H9 (cell line): ENCODE results near the gene HSP90B1. TPM values are rescaled to one million over a fixed set of nuclear protein-coding genes. Genes with fewer than 3 reads are reported as not detected.

Experiments used
- DNase-seq: peaks from one replicate; pipeline ENCODE4 v3.0.0-alpha.2; 2017
- H2AFZ ChIP-seq: one replicate; pipeline ENCODE4 v1.6.1; 2013; ENCODE audit warnings: mild to moderate bottlenecking, low read length, control low read depth, moderate library complexity
- H2AK5ac ChIP-seq: 2 replicates; pipeline ENCODE4 v1.6.1; 2013; ENCODE audit warnings: low read length, control low read depth, mixed read lengths; ENCODE audit not compliant: insufficient read length
- H2BK120ac ChIP-seq: one replicate; pipeline ENCODE4 v1.6.1; 2013; ENCODE audit warnings: low read depth, mild to moderate bottlenecking, low read length, control low read depth, inconsistent platforms; ENCODE audit not compliant: poor library complexity, severe bottlenecking
- H2BK12ac ChIP-seq: 2 replicates; pipeline ENCODE4 v1.6.1; 2013; ENCODE audit warnings: low read length, control low read depth, mixed read lengths, low read depth; ENCODE audit not compliant: insufficient read length
- H2BK15ac ChIP-seq: 2 replicates; pipeline ENCODE4 v1.6.1; 2013; ENCODE audit warnings: low read depth, low read length, control low read depth
- H2BK20ac ChIP-seq: one replicate; pipeline ENCODE4 v1.6.1; 2013; ENCODE audit warnings: low read depth, mild to moderate bottlenecking, low read length, control low read depth, inconsistent platforms; ENCODE audit not compliant: poor library complexity, severe bottlenecking
- H2BK5ac ChIP-seq: 2 replicates; pipeline ENCODE4 v1.6.1; 2013; ENCODE audit warnings: low read length, control low read depth, mixed read lengths; ENCODE audit not compliant: insufficient read length
- H3K14ac ChIP-seq: 2 replicates; pipeline ENCODE4 v1.6.1; 2013; ENCODE audit warnings: low read length, control low read depth; ENCODE audit not compliant: insufficient read depth
- H3K18ac ChIP-seq: 2 replicates; pipeline ENCODE4 v1.6.1; 2013; ENCODE audit warnings: low read depth, mild to moderate bottlenecking, mixed read lengths, low read length, control low read depth; ENCODE audit not compliant: insufficient read length
- H3K23ac ChIP-seq: 2 replicates; pipeline ENCODE4 v1.6.1; 2013; ENCODE audit warnings: low read length, control low read depth, mixed read lengths, low read depth; ENCODE audit not compliant: insufficient read length
- H3K23me2 ChIP-seq: 2 replicates; pipeline ENCODE4 v1.6.1; 2013; ENCODE audit warnings: low read depth, mild to moderate bottlenecking, mixed read lengths, low read length, control low read depth; ENCODE audit not compliant: insufficient read length, poor library complexity, severe bottlenecking
- H3K27ac ChIP-seq: 2 replicates; pipeline ENCODE4 v1.5.1; 2013; ENCODE audit warnings: low read length, control low read depth, mixed read lengths, low read depth; ENCODE audit not compliant: insufficient read length
- H3K27me3 ChIP-seq: 2 replicates; pipeline ENCODE4 v1.6.1; 2013; ENCODE audit warnings: low read length, control low read depth, inconsistent platforms; ENCODE audit not compliant: insufficient read depth
- H3K4ac ChIP-seq: 2 replicates; pipeline ENCODE4 v1.6.1; 2013; ENCODE audit warnings: low read depth, mild to moderate bottlenecking, control low read depth, inconsistent platforms, low read length, moderate library complexity
- H3K4me1 ChIP-seq: 2 replicates; pipeline ENCODE4 v1.6.1; 2013; ENCODE audit warnings: low read length, control low read depth, inconsistent platforms; ENCODE audit not compliant: insufficient read depth
- H3K4me2 ChIP-seq: 2 replicates; pipeline ENCODE4 v1.6.1; 2013; ENCODE audit warnings: low read length, control low read depth, mixed read lengths; ENCODE audit not compliant: insufficient read length, insufficient read depth
- H3K56ac ChIP-seq: 2 replicates; pipeline ENCODE4 v1.6.1; 2013; ENCODE audit warnings: low read depth, mild to moderate bottlenecking, mixed read lengths, low read length, control low read depth; ENCODE audit not compliant: insufficient read length
- H3K79me1 ChIP-seq: 2 replicates; pipeline ENCODE4 v1.6.1; 2013; ENCODE audit warnings: low read depth, mild to moderate bottlenecking, moderate library complexity, low read length, control low read depth, inconsistent platforms; ENCODE audit not compliant: insufficient read depth, poor library complexity, severe bottlenecking
- H3K79me2 ChIP-seq: 2 replicates; pipeline ENCODE4 v1.6.1; 2013; ENCODE audit warnings: low read length, control low read depth, inconsistent platforms; ENCODE audit not compliant: insufficient read depth
- H3K9ac ChIP-seq: 2 replicates; pipeline ENCODE4 v1.6.1; 2013; ENCODE audit warnings: low read length, control low read depth, mixed read lengths; ENCODE audit not compliant: insufficient read length; ENCODE audit errors: extremely low read depth
- H3K9me3 ChIP-seq: one replicate; pipeline ENCODE4 v1.6.1; 2013; ENCODE audit warnings: low read depth, low read length, inconsistent platforms; ENCODE audit not compliant: control insufficient read depth
- H3T11ph ChIP-seq: one replicate; pipeline ENCODE4 v1.6.1; 2013; ENCODE audit warnings: mild to moderate bottlenecking, low read length, control low read depth, inconsistent platforms
- H4K20me1 ChIP-seq: one replicate; pipeline ENCODE4 v1.6.1; 2013; ENCODE audit not compliant: control insufficient read depth, insufficient read length, insufficient read depth
- H4K5ac ChIP-seq: 2 replicates; pipeline ENCODE4 v1.6.1; 2013; ENCODE audit warnings: low read depth, mild to moderate bottlenecking, mixed read lengths, low read length, control low read depth; ENCODE audit not compliant: insufficient read length
- H4K8ac ChIP-seq: replicated peaks from 2 replicates; pipeline ENCODE4 v1.6.1; 2013; ENCODE audit warnings: low read length, control low read depth, mixed read lengths, low read depth; ENCODE audit not compliant: insufficient read length
- H4K91ac ChIP-seq: 2 replicates; pipeline ENCODE4 v1.6.1; 2013; ENCODE audit warnings: low read depth, mild to moderate bottlenecking, moderate library complexity, mixed read lengths, low read length, control low read depth; ENCODE audit not compliant: insufficient read length
- H3K27ac Mint-ChIP-seq, 3 experiments: 2 replicates in 2 of 3; 3 replicates in 1 of 3; pipeline ENCODE4 v1.8.0; 2020 to 2021; ENCODE audit warnings: mixed read lengths in 3 of 3, mild to moderate bottlenecking in 1 of 3, moderate library complexity in 1 of 3
- H3K27me3 Mint-ChIP-seq: 2 replicates; pipeline ENCODE4 v1.8.0; 2021; ENCODE audit warnings: low read depth, mild to moderate bottlenecking, moderate library complexity, mixed read lengths
- H3K36me3 Mint-ChIP-seq, 3 experiments: 2 replicates in 2 of 3; 3 replicates in 1 of 3; pipeline ENCODE4 v1.8.0; 2020 to 2021; ENCODE audit warnings: low read depth in 3 of 3, mixed read lengths in 3 of 3; ENCODE audit not compliant: insufficient read depth in 1 of 3
- H3K4me1 Mint-ChIP-seq, 2 experiments: 2 replicates each; pipeline ENCODE4 v1.8.0; 2020; ENCODE audit warnings: mixed read lengths in 2 of 2
- H3K4me3 Mint-ChIP-seq, 2 experiments: 2 replicates in 1 of 2; 3 replicates in 1 of 2; pipeline ENCODE4 v1.8.0; 2020 to 2021; ENCODE audit warnings: mild to moderate bottlenecking in 2 of 2, mixed read lengths in 2 of 2, moderate library complexity in 1 of 2
- H3K9me3 Mint-ChIP-seq, 2 experiments: 2 replicates in 1 of 2; 3 replicates in 1 of 2; pipeline ENCODE4 v1.8.0; 2020; ENCODE audit warnings: mild to moderate bottlenecking in 2 of 2, mixed read lengths in 2 of 2, moderate library complexity in 1 of 2
- CTCF ChIP-seq: fragments of 200-600 bp; sonication (generic); conservative IDR thresholded peaks from 3 replicates; pipeline ENCODE4 v1.8.0; 2021; ENCODE audit warnings: antibody characterized with exemption, mild to moderate bottlenecking
- WGBS: extraction: QIAGEN DNeasy Blood & Tissue Kit; methylation state at CpG from one replicate; pipeline ENCODE4 v1.1.7; 2013; ENCODE audit warnings: missing lambda C conversion rate, low lambda C conversion rate, mixed read lengths; ENCODE audit not compliant: insufficient read length; ENCODE audit errors: extremely low coverage; 5-methylcytosine and 5-hydroxymethylcytosine counted together
- total RNA-seq: library from RNA; stranded (reverse); gene quantifications from 2 replicates; pipeline ENCODE4 v1.2.1, GENCODE V29; 2021

HSP90B1 gene
- total RNA-seq, 1 experiment from 2014 or later = 737 TPM

- no peak overlapping the region for H3K14ac ChIP-seq
- no peaks in the 10 kb centered on the region for H3K4me1 Mint-ChIP-seq
- H2BK120ac ChIP-seq = no peak overlapping the region
- H4K8ac ChIP-seq = no peak overlapping the region
- no peak overlapping the region for H2BK20ac ChIP-seq
- no peak overlapping the region for H4K91ac ChIP-seq
- H3K9me3 ChIP-seq = no peaks in the 10 kb centered on the region
- no peak overlapping the region for H3K27ac ChIP-seq
- H3K9me3 Mint-ChIP-seq = no peaks in the 10 kb centered on the region
- WGBS = no CpG with 5 or more reads among the region's 2 CpGs
- no peak overlapping the region for H3K56ac ChIP-seq
- no peak overlapping the region for H2AFZ ChIP-seq
- no peak overlapping the region for H2BK5ac ChIP-seq
- no peak overlapping the region for H3T11ph ChIP-seq
- no peak for DNase-seq
- H3K36me3 Mint-ChIP-seq = peaks cover 20 to 51% (median 47%) of the 10 kb centered on the region in 3 experiments
- no peaks in the 10 kb centered on the region for H3K27me3 ChIP-seq
- H3K9ac ChIP-seq = no peak overlapping the region
- no peak overlapping the region for H2BK15ac ChIP-seq
- no peak overlapping the region for H3K27ac Mint-ChIP-seq
- H3K4me1 ChIP-seq = no peaks in the 10 kb centered on the region
- H2BK12ac ChIP-seq = no peak overlapping the region
- H3K79me1 ChIP-seq = peaks cover 4% of the 10 kb centered on the region
- no peak overlapping the region for H4K5ac ChIP-seq
- H3K27me3 Mint-ChIP-seq = no peaks in the 10 kb centered on the region
- H3K23me2 ChIP-seq = no peaks in the 10 kb centered on the region
- no peak overlapping the region for H3K4me3 Mint-ChIP-seq
- no peak overlapping the region for H2AK5ac ChIP-seq
- no peak for TF ChIP-seq CTCF
- H4K20me1 ChIP-seq = no peaks in the 10 kb centered on the region
- H3K18ac ChIP-seq = no peak overlapping the region
- no peaks in the 10 kb centered on the region for H3K79me2 ChIP-seq
- H3K23ac ChIP-seq = no peak overlapping the region
- no peak overlapping the region for H3K4me2 ChIP-seq
- H3K4ac ChIP-seq = no peak overlapping the region
These were observed 56.6 kb downstream of the HSP90B1 start for GRCh38 chr12:103986829-103987228.
